GM08714 (cell line): ENCODE results near the gene MBD2.
"Not testable (repeated sequence)": the region's sequence is repeated elsewhere in the genome, so short reads cannot be mapped to it uniquely, and the experiment has no call there.

Source experiments
- H3K4me3 ChIP-seq: fragments of 200-500 bp; sonication (Bioruptor generic); 2 replicates; pipeline ENCODE4 v1.5.1; 2014; ENCODE audit warnings: mild to moderate bottlenecking, low read length, inconsistent platforms
- ZNF274 ChIP-seq: IDR thresholded peaks from 2 replicates; pipeline ENCODE4 v1.6.1; 2012; ENCODE audit warnings: mild to moderate bottlenecking, low read depth, low read length

Gene MBD2

DNA sequence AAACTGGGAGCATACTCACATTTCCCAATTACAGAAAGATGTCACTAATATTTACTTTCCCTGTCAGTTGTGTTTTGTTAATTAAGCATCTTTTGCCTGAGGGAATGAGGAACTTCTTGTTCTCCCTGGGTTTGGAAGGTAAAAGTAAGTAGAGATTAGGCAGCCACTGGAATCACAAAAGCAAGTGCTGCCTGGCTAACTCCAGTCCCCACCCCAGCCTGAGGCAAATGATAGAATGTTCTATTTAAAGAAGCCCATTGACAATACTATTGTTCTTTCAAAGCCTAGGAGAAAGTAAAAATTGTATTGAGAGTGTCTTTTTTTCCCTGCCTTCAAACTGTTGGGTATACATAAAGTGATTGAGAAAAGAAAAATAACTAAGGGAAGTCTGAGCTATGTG is 93.8 kb downstream of the MBD2 start:
- no peak overlapping the region for H3K4me3 ChIP-seq
- TF ChIP-seq ZNF274: no peak

DNA sequence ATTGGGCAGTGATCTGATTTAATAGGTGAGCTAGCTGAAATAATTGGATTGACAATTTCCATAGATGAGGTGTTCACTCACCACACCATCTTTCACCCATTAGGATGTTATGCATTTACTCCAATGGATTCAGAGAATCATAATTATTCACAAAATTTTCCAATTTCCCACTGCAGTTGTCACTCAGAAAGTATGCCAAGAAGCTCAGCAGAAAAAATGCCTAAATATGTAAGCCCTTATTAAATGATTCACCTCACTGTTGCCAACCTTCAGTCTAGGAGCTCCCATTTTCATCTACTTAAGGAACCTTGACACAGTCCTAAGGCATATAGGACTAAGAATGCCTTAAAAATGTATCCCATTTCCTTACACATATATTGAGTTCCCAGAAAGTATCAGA is 94.3 kb downstream of the MBD2 start:
- TF ChIP-seq ZNF274: no peak
- H3K4me3 ChIP-seq: no peak overlapping the region

DNA sequence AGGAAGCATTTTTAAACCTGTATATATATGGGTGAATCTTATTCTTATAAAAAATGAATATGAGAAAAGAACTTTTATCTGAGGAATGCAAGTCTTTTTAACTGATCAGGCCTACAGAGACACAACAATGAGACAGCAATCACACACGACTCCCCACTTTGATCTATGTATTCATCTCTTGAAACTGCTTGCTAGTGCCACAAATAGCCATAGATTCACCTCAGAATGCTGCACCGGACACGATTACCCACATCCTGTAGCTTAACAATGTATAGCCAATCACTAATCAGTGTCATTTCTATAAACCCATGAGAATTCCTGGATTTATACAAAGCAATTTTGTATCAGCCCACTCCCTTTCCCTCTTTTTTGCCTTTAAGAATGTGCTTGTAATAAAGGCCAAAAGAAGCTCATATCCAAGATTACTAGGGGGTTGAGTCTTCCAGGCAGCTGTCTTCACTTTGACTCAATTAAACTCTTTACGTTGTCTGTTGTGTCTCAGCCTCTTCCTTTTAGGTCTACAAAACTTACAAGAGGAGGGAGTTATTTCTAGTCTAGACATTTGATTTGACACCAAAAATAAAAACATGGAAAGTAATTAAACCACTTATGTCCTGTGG is 94.9 kb downstream of the MBD2 start:
- no peak overlapping the region for H3K4me3 ChIP-seq
- TF ChIP-seq ZNF274: no peak

DNA sequence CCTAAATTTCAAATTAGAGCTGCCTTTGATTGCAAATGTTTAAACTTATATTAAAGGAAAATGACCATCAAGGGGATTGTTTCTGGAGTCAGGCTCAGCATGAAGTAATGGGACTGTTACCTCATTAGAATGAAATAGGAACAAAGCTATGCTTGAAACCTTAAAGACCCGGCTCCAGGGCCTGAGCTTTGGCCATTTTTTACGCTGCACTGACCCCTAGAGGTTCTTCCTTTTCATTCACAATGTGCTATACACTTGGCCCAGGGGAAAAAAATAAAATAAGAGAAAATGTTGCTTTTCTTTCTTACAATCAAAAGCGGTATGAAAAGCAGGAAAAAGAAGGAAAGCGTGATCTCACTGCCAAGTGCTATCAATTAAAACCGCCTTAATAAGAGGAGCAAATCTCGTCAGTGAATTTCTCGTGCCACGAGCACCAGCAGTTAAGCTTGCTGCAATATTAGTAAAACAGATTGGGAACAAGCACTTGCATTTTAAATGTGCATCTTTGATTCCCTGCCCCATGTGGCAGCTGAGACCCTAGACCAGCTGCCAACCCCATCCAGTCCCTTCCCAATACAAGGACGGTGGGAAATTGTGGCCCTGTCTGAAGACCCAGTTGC is 96.6 kb downstream of the MBD2 start:
- TF ChIP-seq ZNF274: no peak
- H3K4me3 ChIP-seq: no peak overlapping the region

DNA sequence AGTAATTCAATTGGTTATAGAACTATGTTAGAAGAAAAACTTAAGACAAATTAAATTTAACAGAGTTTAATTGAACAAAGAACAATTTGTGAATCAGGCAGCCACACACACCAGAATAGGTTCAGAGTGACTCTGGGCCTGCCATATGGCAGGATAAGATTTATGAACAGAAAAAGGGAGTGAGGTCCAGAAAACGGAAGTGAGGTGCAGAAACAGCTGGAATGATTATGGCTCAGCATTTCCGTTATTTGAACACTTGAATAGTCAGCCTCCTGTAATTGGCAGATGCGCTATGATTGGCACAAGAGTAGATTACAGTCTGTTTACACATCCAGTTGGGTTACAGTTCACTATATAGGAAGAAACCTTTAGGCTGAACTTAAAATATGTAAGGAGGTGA is 99.0 kb downstream of the MBD2 start:
- no peak overlapping the region for H3K4me3 ChIP-seq
- TF ChIP-seq ZNF274: no peak

DNA sequence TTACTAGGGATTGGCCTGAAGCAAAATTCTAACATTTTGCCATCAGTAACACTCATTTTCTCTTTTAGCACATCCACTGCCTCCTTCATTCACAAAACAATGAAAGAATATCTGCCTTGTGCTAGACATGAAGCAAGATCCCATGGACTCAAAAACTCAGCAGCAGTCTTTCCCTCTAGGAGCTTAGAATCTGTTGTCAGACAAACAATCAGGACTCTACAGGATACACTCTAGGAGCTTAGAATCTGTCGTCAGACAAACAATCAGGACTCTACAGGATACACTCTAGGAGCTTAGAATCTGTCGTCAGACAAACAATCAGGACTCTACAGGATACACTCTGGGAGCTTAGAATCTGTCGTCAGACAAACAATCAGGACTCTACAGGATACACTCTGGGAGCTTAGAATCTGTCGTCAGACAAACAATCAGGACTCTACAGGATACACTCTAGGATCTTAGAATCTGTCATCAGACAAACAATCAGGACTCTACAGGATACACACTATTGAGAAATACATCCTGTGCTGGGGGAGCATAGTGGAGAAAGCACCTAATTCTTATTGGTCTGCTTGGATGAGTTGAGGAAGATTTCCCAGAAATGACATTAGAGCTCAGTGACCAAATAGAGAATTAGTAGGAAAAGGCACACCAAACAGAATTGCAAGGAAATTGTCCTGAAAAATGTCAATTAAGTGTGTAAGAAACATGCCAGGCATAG is 100.6 kb downstream of the MBD2 start:
- H3K4me3 ChIP-seq: not testable (repeated sequence)

- H3K4me3 ChIP-seq: peak overlapping the region; percentile 33; the same call in 1 of the 2 replicates
- TF ChIP-seq ZNF274: no peak
Measured at GRCh38 chr18:54119524-54120019, 104.9 kb downstream of the MBD2 start.

GRCh38 chr18:54117853-54118773 is 106.4 kb downstream of the MBD2 start:
- no peak for TF ChIP-seq ZNF274
- no peak overlapping the region for H3K4me3 ChIP-seq

GRCh38 chr18:54116541-54117257 is 107.8 kb downstream of the MBD2 start:
- TF ChIP-seq ZNF274: no peak
- no peak overlapping the region for H3K4me3 ChIP-seq

GRCh38 chr18:54112356-54112755 is 112.1 kb downstream of the MBD2 start:
- TF ChIP-seq ZNF274: no peak
- no peak overlapping the region for H3K4me3 ChIP-seq

DNA sequence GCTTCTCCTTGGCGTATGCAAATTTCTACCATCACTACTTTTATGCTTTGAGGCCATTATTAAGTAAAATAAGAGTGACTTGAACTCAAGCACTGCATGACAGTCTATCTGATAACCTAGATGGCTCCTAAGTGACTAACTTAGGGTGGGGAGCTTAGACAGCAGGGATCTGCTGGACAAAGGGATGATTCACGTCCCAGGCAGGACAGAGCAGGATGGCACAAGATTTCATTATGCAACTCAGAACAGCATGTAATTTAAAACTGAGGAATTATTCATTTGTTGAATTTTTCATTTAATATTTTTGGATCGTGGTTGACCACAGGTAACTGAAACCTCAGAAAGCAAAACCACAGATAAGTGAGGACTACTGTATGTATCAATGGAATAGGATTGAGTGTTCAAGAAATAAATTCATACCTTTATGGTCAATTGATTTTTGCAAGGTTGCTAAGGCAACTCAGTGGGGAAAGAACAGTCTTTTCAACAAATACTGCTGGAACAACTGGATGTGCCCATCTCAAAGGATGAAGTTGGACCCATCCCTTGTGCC is 115.3 kb downstream of the MBD2 start:
- H3K4me3 ChIP-seq: no peak overlapping the region
- no peak for TF ChIP-seq ZNF274

- no peak overlapping the region for H3K4me3 ChIP-seq
- no peak for TF ChIP-seq ZNF274
Measured at GRCh38 chr18:54102123-54102522, 122.3 kb downstream of the MBD2 start.
